ENCODE data around the gene IMMT.
"Not testable (repeated sequence)": the region's sequence is repeated elsewhere in the genome, so short reads cannot be mapped to it uniquely, and the experiment has no call there.

The IMMT gene

DNA sequence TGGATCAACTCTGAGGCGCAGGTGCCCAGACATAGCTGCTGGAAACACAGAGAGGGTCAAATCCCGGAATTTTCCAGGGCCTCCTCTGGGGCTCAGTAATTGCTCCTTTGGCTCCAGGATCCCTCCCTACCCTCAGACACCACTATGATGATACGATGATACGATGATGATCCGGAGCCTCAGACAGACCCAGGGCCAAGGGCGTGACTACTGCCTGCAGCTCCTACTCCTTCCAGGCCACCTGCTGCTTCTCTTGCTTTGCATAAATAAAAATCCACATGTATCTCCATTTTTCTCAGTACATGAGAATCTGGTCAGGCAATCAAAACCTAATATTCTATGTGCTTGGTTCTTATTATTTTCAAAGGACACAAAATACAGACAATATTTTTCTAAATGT, 37.6 kb upstream of the IMMT start:
- ChIA-PET CTCF (interaction anchor here (1.5 kb wide), 1 partner anchor 12 kb away, joined by 3 read pairs; no protein-coding TSS in a partner anchor), POLR2A (no interaction called here)
- Histone ChIP-seq H3K4me3 (ENCODE audit: control insufficient read depth in 1 of 7, extremely low read depth in 1 of 7, insufficient read depth in 4 of 7, low read depth in 2 of 7, low read length in 6 of 7) (no peak overlapping the region), H3K9me3 (ENCODE audit: control extremely low read depth in 1 of 5, control insufficient read depth in 4 of 5, insufficient read depth in 2 of 5, low read depth in 1 of 5, low read length in 4 of 5) (no peaks in the 10 kb centered on the region), H3K27me3 (replicated peaks in 2 of 5; ENCODE audit: control insufficient read depth in 4 of 5, insufficient read depth in 5 of 5, low read length in 4 of 5) (peaks cover 0 to 21% (median 10%) of the 10 kb centered on the region in 5 experiments), H3K27ac (ENCODE audit: insufficient read depth in 1 of 2, low read depth in 1 of 2, low read length in 2 of 2, poor library complexity in 1 of 2, severe bottlenecking in 2 of 2) (no peak overlapping the region), H3K4me1 (ENCODE audit: control extremely low read depth in 1 of 4, control insufficient read depth in 4 of 4, insufficient read depth in 4 of 4, low read length in 3 of 4) (peaks cover 3 to 17% (median 8%) of the 10 kb centered on the region in 4 experiments), H3K36me3 (ENCODE audit: control insufficient read depth in 4 of 4, insufficient read depth in 4 of 4, low read length in 3 of 4) (no peaks in the 10 kb centered on the region)
- DNase-seq, result no peak
- 100% methylated on average over 5 of the region's 6 CpGs for WGBS (ENCODE audit: insufficient coverage)

DNA sequence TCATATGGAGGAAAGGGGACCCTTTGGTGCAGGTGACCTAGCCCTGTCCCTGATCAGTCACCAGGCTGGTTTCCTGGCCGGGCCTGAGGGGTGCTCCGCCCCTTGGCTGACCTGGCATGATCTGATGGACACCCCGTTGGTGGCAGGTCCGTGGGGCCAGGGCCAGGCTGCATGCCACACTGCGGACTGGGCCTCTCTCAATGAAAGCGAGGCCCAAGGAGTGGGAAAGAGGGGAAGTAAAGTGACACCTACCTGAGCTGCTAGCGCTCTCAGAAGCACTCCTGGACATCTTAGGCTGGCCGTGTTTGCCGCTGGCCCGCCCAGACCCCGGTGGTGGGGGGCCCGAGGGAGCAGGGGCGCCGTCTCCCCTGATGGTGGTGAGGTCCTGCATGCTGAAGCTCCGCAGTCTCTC, 37.1 kb upstream of the IMMT start:
- CTCF ChIA-PET, result interaction anchor here (1.5 kb wide), 1 partner anchor 11 kb away, joined by 3 read pairs; no protein-coding TSS in a partner anchor

DNA sequence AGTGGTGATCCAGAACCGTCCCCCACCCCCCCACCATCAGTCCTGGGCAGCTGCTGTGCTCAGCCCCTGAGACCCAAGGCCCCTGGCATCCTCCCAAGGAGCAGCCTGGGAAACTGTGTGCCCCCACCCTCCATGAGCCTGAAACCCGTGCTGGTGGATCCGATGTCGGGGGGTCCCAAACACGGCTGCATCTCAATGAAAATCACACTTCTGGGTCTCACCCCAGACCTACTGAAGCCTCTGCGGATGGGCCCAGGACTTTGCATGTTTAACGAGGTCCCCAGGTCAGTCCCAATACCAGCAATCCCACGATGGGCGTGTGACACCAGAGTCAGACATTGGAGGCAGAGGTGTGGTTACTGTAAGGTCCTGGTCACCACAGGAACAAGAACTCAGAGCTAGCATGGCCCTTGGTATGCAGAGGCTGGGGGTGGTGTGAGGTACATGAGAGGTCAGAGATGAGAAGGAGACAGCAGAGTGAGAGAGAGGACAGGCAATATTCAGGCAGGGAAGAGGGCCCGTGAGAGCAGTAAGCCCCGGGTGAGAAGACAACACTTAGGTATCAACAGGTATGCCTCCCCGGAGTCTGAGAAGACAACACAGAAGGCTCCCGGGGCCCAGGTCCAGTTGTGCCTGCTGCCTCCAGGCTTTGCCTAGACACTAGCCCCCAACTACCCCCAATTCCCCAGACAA, 36.6 kb upstream of the IMMT start:
- Histone ChIP-seq H3K27ac (ENCODE audit: insufficient read depth in 1 of 2, low read depth in 1 of 2, low read length in 2 of 2, poor library complexity in 1 of 2, severe bottlenecking in 2 of 2) (no peak overlapping the region), H3K27me3 (replicated peaks in 2 of 5; ENCODE audit: control insufficient read depth in 4 of 5, insufficient read depth in 5 of 5, low read length in 4 of 5) (peaks cover 0 to 21% (median 10%) of the 10 kb centered on the region in 5 experiments), H3K9me3 (ENCODE audit: control extremely low read depth in 1 of 5, control insufficient read depth in 4 of 5, insufficient read depth in 2 of 5, low read depth in 1 of 5, low read length in 4 of 5) (no peaks in the 10 kb centered on the region), H3K36me3 (ENCODE audit: control insufficient read depth in 4 of 4, insufficient read depth in 4 of 4, low read length in 3 of 4) (no peaks in the 10 kb centered on the region), H3K4me3 (ENCODE audit: control insufficient read depth in 1 of 7, extremely low read depth in 1 of 7, insufficient read depth in 4 of 7, low read depth in 2 of 7, low read length in 6 of 7) (no peak overlapping the region), H3K4me1 (ENCODE audit: control extremely low read depth in 1 of 4, control insufficient read depth in 4 of 4, insufficient read depth in 4 of 4, low read length in 3 of 4) (peaks cover 3 to 21% (median 8%) of the 10 kb centered on the region in 4 experiments)
- no peak for DNase-seq
- CTCF ChIA-PET, result no interaction called here
- WGBS (ENCODE audit: insufficient coverage), result 95% methylated on average over 9 of the region's 13 CpGs
- POLR2A ChIA-PET, result no interaction called here

More for the DNA sequence above, 37.1 kb upstream of the IMMT start:
- Histone ChIP-seq H3K36me3 (ENCODE audit: control insufficient read depth in 4 of 4, insufficient read depth in 4 of 4, low read length in 3 of 4) (no peaks in the 10 kb centered on the region), H3K9me3 (ENCODE audit: control extremely low read depth in 1 of 5, control insufficient read depth in 4 of 5, insufficient read depth in 2 of 5, low read depth in 1 of 5, low read length in 4 of 5) (no peaks in the 10 kb centered on the region), H3K27ac (ENCODE audit: insufficient read depth in 1 of 2, low read depth in 1 of 2, low read length in 2 of 2, poor library complexity in 1 of 2, severe bottlenecking in 2 of 2) (no peak overlapping the region), H3K4me1 (ENCODE audit: control extremely low read depth in 1 of 4, control insufficient read depth in 4 of 4, insufficient read depth in 4 of 4, low read length in 3 of 4) (peaks cover 3 to 21% (median 8%) of the 10 kb centered on the region in 4 experiments), H3K27me3 (replicated peaks in 2 of 5; ENCODE audit: control insufficient read depth in 4 of 5, insufficient read depth in 5 of 5, low read length in 4 of 5) (peaks cover 0 to 21% (median 10%) of the 10 kb centered on the region in 5 experiments), H3K4me3 (ENCODE audit: control insufficient read depth in 1 of 7, extremely low read depth in 1 of 7, insufficient read depth in 4 of 7, low read depth in 2 of 7, low read length in 6 of 7) (no peak overlapping the region)
- DNase-seq, result no peak
- POLR2A ChIA-PET, result no interaction called here
- 95% methylated on average over 15 of the region's 15 CpGs for WGBS (ENCODE audit: insufficient coverage)

DNA sequence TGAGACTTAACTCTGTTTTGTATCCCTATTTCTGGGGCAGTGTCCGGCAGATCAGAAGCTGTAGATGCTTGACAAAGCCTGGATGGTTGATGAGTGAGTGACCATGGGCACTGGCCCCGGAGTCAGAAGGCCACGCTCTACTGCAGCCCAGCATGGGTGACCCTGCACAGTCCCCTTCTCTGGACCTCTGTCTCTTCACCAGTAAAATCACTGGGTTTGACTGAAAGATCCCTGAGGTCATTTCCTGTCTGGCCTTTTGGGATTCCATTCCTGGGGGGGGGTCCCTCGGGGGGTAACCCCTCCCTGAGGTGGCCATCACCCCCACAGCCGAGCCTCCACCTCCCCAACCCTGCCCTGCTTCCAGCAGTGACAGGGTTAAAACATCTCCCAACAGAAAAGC, 35.7 kb upstream of the IMMT start:
- CTCF ChIA-PET, result interaction anchor here (2.0 kb wide), 1 partner anchor 10 kb away, joined by 8 read pairs; no protein-coding TSS in a partner anchor
- POLR2A ChIA-PET, result no interaction called here
- Histone ChIP-seq H3K27ac (ENCODE audit: insufficient read depth in 1 of 2, low read depth in 1 of 2, low read length in 2 of 2, poor library complexity in 1 of 2, severe bottlenecking in 2 of 2) (no peak overlapping the region), H3K9me3 (ENCODE audit: control extremely low read depth in 1 of 5, control insufficient read depth in 4 of 5, insufficient read depth in 2 of 5, low read depth in 1 of 5, low read length in 4 of 5) (no peaks in the 10 kb centered on the region), H3K36me3 (ENCODE audit: control insufficient read depth in 4 of 4, insufficient read depth in 4 of 4, low read length in 3 of 4) (no peaks in the 10 kb centered on the region), H3K4me3 (ENCODE audit: control insufficient read depth in 1 of 7, extremely low read depth in 1 of 7, insufficient read depth in 4 of 7, low read depth in 2 of 7, low read length in 6 of 7) (no peak overlapping the region), H3K27me3 (replicated peaks in 2 of 5; ENCODE audit: control insufficient read depth in 4 of 5, insufficient read depth in 5 of 5, low read length in 4 of 5) (peaks cover 0 to 15% (median 7%) of the 10 kb centered on the region in 5 experiments), H3K4me1 (ENCODE audit: control extremely low read depth in 1 of 4, control insufficient read depth in 4 of 4, insufficient read depth in 4 of 4, low read length in 3 of 4) (peaks cover 3 to 27% (median 9%) of the 10 kb centered on the region in 4 experiments)
- DNase-seq, result no peak
- 100% methylated on average over 1 of the region's 5 CpGs for WGBS (ENCODE audit: insufficient coverage)

DNA sequence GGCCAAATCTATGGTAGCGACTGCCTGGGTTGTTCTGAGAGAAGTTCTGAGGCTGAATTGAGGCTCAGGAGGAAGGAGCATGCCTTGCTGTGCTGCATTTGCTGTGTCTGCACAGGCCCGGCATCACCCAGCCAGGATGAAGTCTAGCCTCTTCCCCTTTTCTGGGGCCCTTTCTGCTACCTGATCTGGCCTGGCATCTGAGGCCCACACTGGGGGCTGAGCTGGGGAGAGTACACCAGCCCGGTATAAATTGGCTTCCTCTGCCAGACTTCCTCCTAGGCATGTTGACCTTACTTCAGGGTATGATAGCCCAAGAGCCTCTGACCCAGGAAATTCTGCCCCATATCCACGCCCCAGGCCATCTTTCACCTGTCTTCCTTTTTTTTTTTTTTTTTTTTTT, 34.0 kb upstream of the IMMT start:
- 20% methylated on average over 2 of the region's 4 CpGs for WGBS (ENCODE audit: insufficient coverage)
- peak; percentile 23 to 67 (median 58) for DNase-seq
- Histone ChIP-seq H3K36me3 (ENCODE audit: control insufficient read depth in 4 of 4, insufficient read depth in 4 of 4, low read length in 3 of 4) (no peaks in the 10 kb centered on the region), H3K9me3 (ENCODE audit: control extremely low read depth in 1 of 5, control insufficient read depth in 4 of 5, insufficient read depth in 2 of 5, low read depth in 1 of 5, low read length in 4 of 5) (no peaks in the 10 kb centered on the region), H3K27ac (ENCODE audit: insufficient read depth in 1 of 2, low read depth in 1 of 2, low read length in 2 of 2, poor library complexity in 1 of 2, severe bottlenecking in 2 of 2) (no peak overlapping the region), H3K4me3 (ENCODE audit: control insufficient read depth in 1 of 7, extremely low read depth in 1 of 7, insufficient read depth in 4 of 7, low read depth in 2 of 7, low read length in 6 of 7) (peak overlapping the region in 1 of 7 experiments; percentile 7), H3K4me1 (ENCODE audit: control extremely low read depth in 1 of 4, control insufficient read depth in 4 of 4, insufficient read depth in 4 of 4, low read length in 3 of 4) (peaks cover 6 to 43% (median 13%) of the 10 kb centered on the region in 4 experiments), H3K27me3 (replicated peaks in 2 of 5; ENCODE audit: control insufficient read depth in 4 of 5, insufficient read depth in 5 of 5, low read length in 4 of 5) (peaks cover 0 to 7% (median 3%) of the 10 kb centered on the region in 5 experiments)
- POLR2A ChIA-PET, result interaction anchor here (0.6 kb wide), 1 partner anchor 15 kb away, joined by 3 read pairs; no protein-coding TSS in a partner anchor
- CTCF ChIA-PET, result interaction anchor here (1.1 to 2.0 kb wide), 2 partner anchors 8 to 138 kb away, joined by 3 to 8 read pairs; no protein-coding TSS in a partner anchor

DNA sequence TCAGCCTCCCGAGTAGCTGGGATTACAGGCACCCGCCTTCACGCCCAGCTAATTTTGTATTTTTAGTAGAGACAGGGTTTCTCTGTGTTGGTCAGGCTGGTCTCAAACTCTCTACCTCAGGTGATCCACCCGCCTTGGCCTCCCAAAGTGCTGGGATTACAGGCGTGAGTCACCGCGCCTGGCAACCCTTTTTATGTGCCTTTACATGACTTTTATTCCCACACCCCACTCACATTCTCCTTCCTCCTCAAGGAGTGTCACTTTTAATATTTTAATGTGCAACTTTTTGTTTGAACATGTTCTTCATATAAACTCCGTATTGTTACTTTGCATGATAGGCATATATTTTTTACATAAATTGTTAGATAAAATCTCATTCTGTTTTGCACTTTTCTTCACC, 33.3 kb upstream of the IMMT start:
- POLR2A ChIA-PET; H3K4me3 ChIP-seq (ENCODE audit: control insufficient read depth in 1 of 7, extremely low read depth in 1 of 7, insufficient read depth in 4 of 7, low read depth in 2 of 7, low read length in 6 of 7); H3K27me3 ChIP-seq (replicated peaks in 2 of 5; ENCODE audit: control insufficient read depth in 4 of 5, insufficient read depth in 5 of 5, low read length in 4 of 5); H3K9me3 ChIP-seq (ENCODE audit: control extremely low read depth in 1 of 5, control insufficient read depth in 4 of 5, insufficient read depth in 2 of 5, low read depth in 1 of 5, low read length in 4 of 5); CTCF ChIA-PET; H3K36me3 ChIP-seq (ENCODE audit: control insufficient read depth in 4 of 4, insufficient read depth in 4 of 4, low read length in 3 of 4); DNase-seq; H3K27ac ChIP-seq (ENCODE audit: insufficient read depth in 1 of 2, low read depth in 1 of 2, low read length in 2 of 2, poor library complexity in 1 of 2, severe bottlenecking in 2 of 2): not testable (repeated sequence)
- no CpG with 5 or more reads among the region's 8 CpGs for WGBS (ENCODE audit: insufficient coverage)
- H3K4me1 ChIP-seq (ENCODE audit: control extremely low read depth in 1 of 4, control insufficient read depth in 4 of 4, insufficient read depth in 4 of 4, low read length in 3 of 4), result peaks cover 6 to 45% (median 13%) of the 10 kb centered on the region in 4 experiments

DNA sequence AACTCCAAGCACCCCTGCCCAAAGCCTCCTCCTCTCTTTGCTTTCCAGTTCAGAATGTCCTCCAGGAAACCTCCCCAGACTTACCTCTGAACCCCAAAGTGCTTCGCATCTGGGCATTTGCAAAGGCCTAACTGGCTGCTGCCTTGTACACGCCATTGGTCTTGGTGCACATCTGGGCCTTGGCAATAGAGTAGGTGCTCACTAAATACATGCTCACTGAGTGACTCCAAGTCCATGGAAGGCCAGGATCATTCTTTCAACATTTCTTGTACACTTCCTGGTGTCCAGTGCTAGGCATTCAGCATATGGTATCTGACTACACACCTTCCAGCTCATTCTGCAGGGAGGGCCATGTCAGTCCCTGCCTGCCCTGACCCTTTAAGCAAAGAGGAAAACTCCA, 32.4 kb upstream of the IMMT start:
- 100% methylated on average over 2 of the region's 2 CpGs for WGBS (ENCODE audit: insufficient coverage)
- Histone ChIP-seq H3K27ac (ENCODE audit: insufficient read depth in 1 of 2, low read depth in 1 of 2, low read length in 2 of 2, poor library complexity in 1 of 2, severe bottlenecking in 2 of 2) (no peak overlapping the region), H3K4me1 (ENCODE audit: control extremely low read depth in 1 of 4, control insufficient read depth in 4 of 4, insufficient read depth in 4 of 4, low read length in 3 of 4) (peaks cover 6 to 54% (median 13%) of the 10 kb centered on the region in 4 experiments), H3K36me3 (ENCODE audit: control insufficient read depth in 4 of 4, insufficient read depth in 4 of 4, low read length in 3 of 4) (no peaks in the 10 kb centered on the region), H3K4me3 (ENCODE audit: control insufficient read depth in 1 of 7, extremely low read depth in 1 of 7, insufficient read depth in 4 of 7, low read depth in 2 of 7, low read length in 6 of 7) (no peak overlapping the region), H3K9me3 (ENCODE audit: control extremely low read depth in 1 of 5, control insufficient read depth in 4 of 5, insufficient read depth in 2 of 5, low read depth in 1 of 5, low read length in 4 of 5) (no peaks in the 10 kb centered on the region), H3K27me3 (replicated peaks in 2 of 5; ENCODE audit: control insufficient read depth in 4 of 5, insufficient read depth in 5 of 5, low read length in 4 of 5) (no peaks in the 10 kb centered on the region)
- ChIA-PET CTCF (no interaction called here), POLR2A (no interaction called here)
- DNase-seq, result no peak

All from common myeloid progenitor, CD34-positive (primary cell).